ENCODE results near the gene TPGS1. TPM values are rescaled to one million over a fixed set of nuclear protein-coding genes. Genes with fewer than 3 reads are reported as not detected.

Gene TPGS1
- total RNA-seq, 2 experiments from 2014 or later = 8.9 to 9.3 TPM

DNA sequence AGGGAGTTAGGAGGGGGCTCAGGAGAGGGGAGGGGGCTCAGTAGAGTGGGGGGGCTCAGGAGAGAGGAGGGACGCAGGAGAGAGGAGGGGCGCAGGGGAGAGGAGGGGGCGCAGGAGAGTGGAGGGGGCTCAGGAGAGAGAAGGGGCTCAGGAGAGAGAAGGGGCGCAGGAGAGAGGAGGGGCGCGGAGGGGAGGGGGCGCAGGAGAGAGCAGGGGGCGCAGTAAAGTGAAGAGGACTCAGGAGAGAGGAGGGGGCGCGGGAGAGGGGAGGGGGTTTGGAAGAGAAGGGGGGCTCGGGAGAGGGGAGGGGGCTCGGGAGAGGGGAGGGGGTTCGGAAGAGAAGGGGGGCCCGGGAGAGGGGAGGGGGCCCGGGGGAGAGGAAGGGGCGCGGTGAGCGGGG is 10.3 kb upstream of the TPGS1 start:
- TF ChIP-seq CTCF (IDR thresholded peaks at IDR 0.05) = no peak
- POLR2A ChIA-PET = interaction anchor here (2.6 kb wide), 1 partner anchor 10 kb away, joined by 10 read pairs; no protein-coding TSS in a partner anchor
- DNase-seq (no peak), ATAC-seq (no peak)
- H3K4me1 Mint-ChIP-seq (ENCODE audit: low read depth) = peaks cover 2% of the 10 kb centered on the region
- H3K4me3 Mint-ChIP-seq = no peak overlapping the region
- H3K27ac Mint-ChIP-seq = no peak overlapping the region
- intact Hi-C loops (cut with micrococcal nuclease) = no loop called here
- H3K27me3 Mint-ChIP-seq = peaks cover 18% of the 10 kb centered on the region
- no peaks in the 10 kb centered on the region for H3K36me3 Mint-ChIP-seq (ENCODE audit: low read depth)
- CTCF ChIA-PET = no interaction called here
- peaks cover 2% of the 10 kb centered on the region for H3K9me3 Mint-ChIP-seq

- no peaks in the 10 kb centered on the region for H3K36me3 Mint-ChIP-seq (ENCODE audit: low read depth)
- DNase-seq (no peak), ATAC-seq (no peak)
- ChIA-PET POLR2A (interaction anchor here (2.6 kb wide), 1 partner anchor 9 kb away, joined by 10 read pairs; no protein-coding TSS in a partner anchor), CTCF (interaction anchor here (1.1 to 1.4 kb wide), 2 partner anchors 9 to 14 kb away, joined by 4 to 8 read pairs; partner anchors contain the start of gene TPGS1)
- H3K4me1 Mint-ChIP-seq (ENCODE audit: low read depth) = peaks cover 3% of the 10 kb centered on the region
- no peak overlapping the region for H3K4me3 Mint-ChIP-seq
- no peak for TF ChIP-seq CTCF (IDR thresholded peaks at IDR 0.05)
- no peak overlapping the region for H3K27ac Mint-ChIP-seq
- H3K9me3 Mint-ChIP-seq = peaks cover 2% of the 10 kb centered on the region
- intact Hi-C loops (cut with micrococcal nuclease) = no loop called here
- H3K27me3 Mint-ChIP-seq = peaks cover 18% of the 10 kb centered on the region
Measured at GRCh38 chr19:497491-497868, 9.8 kb upstream of the TPGS1 start.

GRCh38 chr19:497869-498510 is 9.3 kb upstream of the TPGS1 start:
- intact Hi-C loops (cut with micrococcal nuclease) = no loop called here
- H3K27ac Mint-ChIP-seq = no peak overlapping the region
- POLR2A ChIA-PET = interaction anchor here (2.6 kb wide), 1 partner anchor 9 kb away, joined by 10 read pairs; no protein-coding TSS in a partner anchor
- no peak for TF ChIP-seq CTCF (IDR thresholded peaks at IDR 0.05)
- DNase-seq (no peak), ATAC-seq (no peak)
- H3K4me1 Mint-ChIP-seq (ENCODE audit: low read depth) = peaks cover 8% of the 10 kb centered on the region
- peaks cover 18% of the 10 kb centered on the region for H3K27me3 Mint-ChIP-seq
- H3K9me3 Mint-ChIP-seq = peaks cover under 1% of the 10 kb centered on the region
- no peaks in the 10 kb centered on the region for H3K36me3 Mint-ChIP-seq (ENCODE audit: low read depth)
- H3K4me3 Mint-ChIP-seq = no peak overlapping the region
- CTCF ChIA-PET = interaction anchor here (1.1 to 1.4 kb wide), 2 partner anchors 9 to 13 kb away, joined by 4 to 8 read pairs; partner anchors contain the start of gene TPGS1

GRCh38 chr19:498511-498891 is 8.8 kb upstream of the TPGS1 start:
- H3K36me3 Mint-ChIP-seq (ENCODE audit: low read depth) = no peaks in the 10 kb centered on the region
- H3K9me3 Mint-ChIP-seq = no peaks in the 10 kb centered on the region
- DNase-seq (no peak), ATAC-seq (no peak)
- intact Hi-C loops (cut with micrococcal nuclease) = no loop called here
- TF ChIP-seq CTCF (IDR thresholded peaks at IDR 0.05) = no peak
- POLR2A ChIA-PET = interaction anchor here (2.6 kb wide), 1 partner anchor 8 kb away, joined by 10 read pairs; no protein-coding TSS in a partner anchor
- no peak overlapping the region for H3K4me3 Mint-ChIP-seq
- CTCF ChIA-PET = interaction anchor here (1.1 to 1.4 kb wide), 2 partner anchors 8 to 13 kb away, joined by 4 to 8 read pairs; partner anchors contain the start of gene TPGS1
- H3K4me1 Mint-ChIP-seq (ENCODE audit: low read depth) = peaks cover 9% of the 10 kb centered on the region
- H3K27me3 Mint-ChIP-seq = peaks cover 18% of the 10 kb centered on the region
- no peak overlapping the region for H3K27ac Mint-ChIP-seq

- no peak for DNase-seq
- H3K36me3 Mint-ChIP-seq (ENCODE audit: low read depth) = no peaks in the 10 kb centered on the region
- H3K4me3 Mint-ChIP-seq = no peak overlapping the region
- H3K9me3 Mint-ChIP-seq = no peaks in the 10 kb centered on the region
- ChIA-PET POLR2A (no interaction called here), CTCF (interaction anchor here (1.4 kb wide), 1 partner anchor 8 kb away, joined by 8 read pairs; the partner anchor contains the start of gene TPGS1)
- ATAC-seq = no peak
- intact Hi-C loops (cut with micrococcal nuclease) = no loop called here
- H3K27ac Mint-ChIP-seq = no peak overlapping the region
- TF ChIP-seq CTCF (IDR thresholded peaks at IDR 0.05) = no peak
- H3K27me3 Mint-ChIP-seq = peaks cover 18% of the 10 kb centered on the region
- H3K4me1 Mint-ChIP-seq (ENCODE audit: low read depth) = peaks cover 9% of the 10 kb centered on the region
Measured at GRCh38 chr19:498977-499623, 8.2 kb upstream of the TPGS1 start.

All from activated CD8-positive, alpha-beta T cell treated with anti-CD3 and anti-CD28 coated beads for 36 hours (primary cell).